Pancreas (tissue), 10 donors: Measurements from ENCODE around the gene ZEB1. TPM values are rescaled to one million over a fixed set of nuclear protein-coding genes. Genes with fewer than 3 reads are reported as not detected.

ENCODE experiments used
- ATAC-seq, 4 donors: fragments of 200-7000 bp; cut with Tn5 transposase; one replicate each; pipeline versions ENCODE4 v1.8.0 to v1.9.1; 2020; ENCODE audit warnings: mild to moderate bottlenecking in 4 of 4, moderate library complexity in 4 of 4
- DNase-seq, 6 donors: peaks; one replicate each; pipeline ENCODE4 v3.0.0-alpha.2; 2020
- FAIRE-seq: peaks from 2 replicates; lab custom pipeline; 2012; peaks lifted over from hg19 to GRCh38; lab: Jason Lieb, UNC
- H3K27ac ChIP-seq, 4 donors: fragments of 200-600 bp; sonication (generic); 1 replicate in 3 of 4; 2 replicates in 1 of 4; pipeline versions ENCODE4 v1.5.0 to v1.8.0; 2020
- H3K27me3 ChIP-seq, 4 donors: fragments of 200-600 bp; one replicate each; pipeline ENCODE4 v1.8.0; 2021
- H3K36me3 ChIP-seq, 3 donors: fragments of 200-600 bp; sonication (generic) in 1 of 3; one replicate each; pipeline versions ENCODE4 v1.5.0 to v1.8.0; 2020 to 2021
- H3K4me1 ChIP-seq, 3 donors: fragments of 200-600 bp; one replicate each; pipeline ENCODE4 v1.8.0; 2021
- H3K4me3 ChIP-seq, 4 donors: fragments of 200-600 bp; sonication (generic) in 2 of 4; one replicate each; pipeline versions ENCODE4 v1.5.0 to v1.8.0; 2020 to 2021
- H3K9me3 ChIP-seq, 4 donors: fragments of 200-600 bp; one replicate each; pipeline ENCODE4 v1.8.0; 2021
- CTCF ChIP-seq, 4 donors: fragments of 200-600 bp; sonication (generic) in 3 of 4; IDR thresholded peaks; one replicate each; pipeline versions ENCODE4 v1.5.0 to v1.8.0; 2021; ENCODE audit warnings: antibody characterized with exemption in 4 of 4
- WGBS, 2 donors: extraction: QIAGEN DNeasy Blood & Tissue Kit; methylation state at CpG; one replicate each; pipeline ENCODE4 v1.1.7; 2013; 5-methylcytosine and 5-hydroxymethylcytosine counted together
- intact Hi-C, 3 donors: fragments of 100-400 bp; cut with DNase I; formaldehyde crosslinking; loops; one replicate each; pipeline versions ENCODE4 v1.11.1 to v1.14.2; 2022
- polyA plus RNA-seq, 2 donors: library from polyadenylated mRNA; stranded (reverse); fragments of 200-250 nt; gene quantifications; one replicate each; pipeline ENCODE4 v1.2.3, GENCODE V29; 2013
- total RNA-seq, 6 donors: library from RNA; stranded (reverse); fragmentation: NEBNext Ultra II Directional in 4 of 6; extraction: Animal tissue kit (Norgen Biotek cat#: 25700) in 4 of 6; gene quantifications; one replicate each; pipeline versions ENCODE4 v1.2.1 to v1.2.4, GENCODE V29; 2021 to 2023
- donor health status: healthy with polysubstance abuse.
- donor health status: DM: no; HTN: no; CAD: no; lungs with moderate emphysema.
- donor health status: DM: no; HTN: no; CAD: no.
- donor health status: control.
- donor health status: control.
- donor health status: Bipolar disorder and iron deficiency.
- donor health status: DM: yes; HTN: yes; CAD: no.
- donor health status: DM: no; HTN: no; CAD: no.
- donor health status: DM: no; HTN: no; CAD: no.
- donor health status: DM: yes; HTN: yes; CAD: no.

ZEB1 gene
- total and polyA plus RNA-seq, 8 donors: 3.2 to 21.6 (median 5.0) TPM

- no peaks in the 10 kb centered on the region for H3K36me3 ChIP-seq
- FAIRE-seq: no peak
- ATAC-seq: no peak
- 86 to 94% methylated on average over 3 of the region's 3 CpGs for WGBS, 2 donors
- DNase-seq: no peak
- no peak overlapping the region for H3K27ac ChIP-seq
- TF ChIP-seq CTCF (IDR thresholded peaks at IDR 0.05): no peak
- intact Hi-C loops: no loop called here
- H3K27me3 ChIP-seq: no peaks in the 10 kb centered on the region
- H3K4me1 ChIP-seq: no peaks in the 10 kb centered on the region
- no peak overlapping the region for H3K4me3 ChIP-seq
- no peaks in the 10 kb centered on the region for H3K9me3 ChIP-seq
These were observed 40.6 kb upstream of the ZEB1 start for GRCh38 chr10:31278279-31278941.

- intact Hi-C loops: no loop called here
- no peak overlapping the region for H3K4me3 ChIP-seq
- no peak overlapping the region for H3K27ac ChIP-seq
- no peak for TF ChIP-seq CTCF (IDR thresholded peaks at IDR 0.05)
- no peaks in the 10 kb centered on the region for H3K4me1 ChIP-seq
- ATAC-seq: no peak
- FAIRE-seq: no peak
- no peaks in the 10 kb centered on the region for H3K27me3 ChIP-seq
- no peaks in the 10 kb centered on the region for H3K36me3 ChIP-seq
- WGBS, 2 donors: 23 to 37% methylated on average over 1 of the region's 1 CpG
- H3K9me3 ChIP-seq: no peaks in the 10 kb centered on the region
- DNase-seq: no peak
These were observed 38.0 kb upstream of the ZEB1 start for GRCh38 chr10:31280972-31281371.

GRCh38 chr10:31288001-31288400 lies 31.0 kb upstream of the ZEB1 start:
- Histone ChIP-seq H3K27ac (no peak overlapping the region), H3K27me3 (no peaks in the 10 kb centered on the region), H3K36me3 (no peaks in the 10 kb centered on the region), H3K4me1 (no peaks in the 10 kb centered on the region), H3K4me3 (no peak overlapping the region), H3K9me3 (no peaks in the 10 kb centered on the region)
- FAIRE-seq (no peak), DNase-seq (no peak), ATAC-seq (no peak)
- intact Hi-C loops: no loop called here
- no peak for TF ChIP-seq CTCF (IDR thresholded peaks at IDR 0.05)

DNA sequence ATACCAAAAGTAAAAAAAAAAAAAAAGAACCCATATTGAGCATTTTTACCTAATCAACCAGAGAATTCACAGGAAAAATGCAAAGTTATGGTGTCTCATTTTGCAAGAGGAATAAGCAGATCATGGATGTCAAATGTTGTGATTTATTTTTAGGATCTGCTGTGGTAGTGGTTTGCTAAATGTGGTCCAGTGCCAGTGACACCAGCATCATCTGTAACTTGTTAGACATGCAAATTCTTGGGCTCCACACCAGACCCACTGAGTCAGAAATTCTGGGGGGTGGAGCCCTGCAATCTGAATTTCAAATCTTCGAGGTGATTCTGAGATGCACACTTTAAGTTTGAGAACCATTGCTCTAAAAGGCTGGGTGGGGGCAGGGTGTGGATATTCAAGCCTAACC lies 30.1 kb upstream of the ZEB1 start:
- DNase-seq (no peak), ATAC-seq (no peak), FAIRE-seq (no peak)
- 58 to 59% methylated on average over 1 of the region's 1 CpG for WGBS, 2 donors
- no peak for TF ChIP-seq CTCF (IDR thresholded peaks at IDR 0.05)
- H3K4me1 ChIP-seq: no peaks in the 10 kb centered on the region
- intact Hi-C loops: no loop called here
- no peak overlapping the region for H3K27ac ChIP-seq
- no peaks in the 10 kb centered on the region for H3K27me3 ChIP-seq
- no peaks in the 10 kb centered on the region for H3K36me3 ChIP-seq
- no peaks in the 10 kb centered on the region for H3K9me3 ChIP-seq
- H3K4me3 ChIP-seq: no peak overlapping the region

DNA sequence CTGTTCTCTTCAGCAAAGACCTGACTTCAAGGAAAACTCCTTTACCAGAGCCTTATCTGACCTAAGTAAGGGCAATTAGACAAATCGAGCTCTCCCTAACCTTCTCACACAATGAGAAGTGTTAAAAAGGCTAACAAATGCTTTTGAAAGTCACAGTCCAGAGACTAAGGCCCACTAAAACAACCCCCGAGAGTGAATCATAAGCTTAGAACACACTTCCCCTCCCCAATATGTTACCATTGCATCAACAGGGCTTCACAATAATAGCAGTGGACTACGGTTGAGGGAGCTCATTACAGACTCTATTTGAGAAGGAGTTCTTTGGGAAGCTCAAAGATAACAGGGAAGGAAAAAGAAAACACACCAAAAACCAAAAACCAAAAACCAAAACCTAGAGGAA lies 28.6 kb upstream of the ZEB1 start:
- DNase-seq: no peak
- TF ChIP-seq CTCF (IDR thresholded peaks at IDR 0.05): no peak
- 53 to 66% methylated on average over 3 of the region's 3 CpGs for WGBS, 2 donors
- no peak overlapping the region for H3K27ac ChIP-seq
- no peaks in the 10 kb centered on the region for H3K4me1 ChIP-seq
- no peak for FAIRE-seq
- no peaks in the 10 kb centered on the region for H3K36me3 ChIP-seq
- intact Hi-C loops: no loop called here
- H3K9me3 ChIP-seq: no peaks in the 10 kb centered on the region
- no peaks in the 10 kb centered on the region for H3K27me3 ChIP-seq
- ATAC-seq: no peak
- no peak overlapping the region for H3K4me3 ChIP-seq
